Chondrocyte (in vitro differentiated cells): ENCODE data around the gene COX15. TPM values are rescaled to one million over a fixed set of nuclear protein-coding genes. Genes with fewer than 3 reads are reported as not detected.
A peak's percentile ranks its signal among the peaks of the same experiment; 100 is the strongest.

ENCODE experiments used
- DNase-seq: peaks from one replicate; pipeline ENCODE4 v3.0.0; 2021; ENCODE audit warnings: mixed read lengths, low spot score
- H3K27ac Mint-ChIP-seq: one replicate; pipeline ENCODE4 v1.8.0; 2021; ENCODE audit warnings: mild to moderate bottlenecking, moderate library complexity, mixed read lengths; ENCODE audit not compliant: unreplicated experiment
- H3K27me3 Mint-ChIP-seq: 2 replicates; pipeline ENCODE4 v1.8.0; 2021; ENCODE audit warnings: low read depth, mixed read lengths
- H3K36me3 Mint-ChIP-seq: 2 replicates; pipeline ENCODE4 v1.8.0; 2021; ENCODE audit warnings: low read depth, mixed read lengths
- H3K4me1 Mint-ChIP-seq: 2 replicates; pipeline ENCODE4 v1.8.0; 2021; ENCODE audit warnings: low read depth, mild to moderate bottlenecking, mixed read lengths
- H3K4me3 Mint-ChIP-seq: one replicate; pipeline ENCODE4 v1.8.0; 2021; ENCODE audit warnings: mild to moderate bottlenecking, moderate library complexity, mixed read lengths; ENCODE audit not compliant: unreplicated experiment
- H3K9me3 Mint-ChIP-seq: 2 replicates; pipeline ENCODE4 v1.8.0; 2021; ENCODE audit warnings: low read depth, mixed read lengths
- CTCF ChIP-seq: fragments of 200-600 bp; sonication (generic); IDR thresholded peaks from 2 replicates; pipeline ENCODE4 v1.5.0; 2021; ENCODE audit warnings: antibody characterized with exemption, mild to moderate bottlenecking, moderate library complexity
- total RNA-seq: library from RNA; stranded (reverse); gene quantifications from 3 replicates; pipeline ENCODE4 v1.2.1, GENCODE V29; 2021

Gene COX15
- total RNA-seq, 1 donor from 2014 or later, result 21.3 TPM

GRCh38 chr10:99731306-99732032 lies 458 bp downstream of the COX15 start:
- no peak for DNase-seq
- Mint-ChIP-seq H3K4me1 (peaks cover 18% of the 10 kb centered on the region), H3K9me3 (no peaks in the 10 kb centered on the region), H3K27ac (peak overlapping the region; percentile 97), H3K27me3 (no peaks in the 10 kb centered on the region), H3K36me3 (peaks cover 4% of the 10 kb centered on the region), H3K4me3 (peak overlapping the region; percentile 87)
- TF ChIP-seq CTCF, result no peak

GRCh38 chr10:99730026-99730425 lies 1.9 kb downstream of the COX15 start:
- no peak overlapping the region for H3K4me3 Mint-ChIP-seq
- TF ChIP-seq CTCF, result no peak
- no peak overlapping the region for H3K27ac Mint-ChIP-seq
- no peaks in the 10 kb centered on the region for H3K27me3 Mint-ChIP-seq
- no peak for DNase-seq
- H3K9me3 Mint-ChIP-seq, result no peaks in the 10 kb centered on the region
- H3K4me1 Mint-ChIP-seq, result peaks cover 18% of the 10 kb centered on the region
- H3K36me3 Mint-ChIP-seq, result peaks cover 4% of the 10 kb centered on the region

- no peaks in the 10 kb centered on the region for H3K9me3 Mint-ChIP-seq
- peaks cover 33% of the 10 kb centered on the region for H3K36me3 Mint-ChIP-seq
- no peak for TF ChIP-seq CTCF
- no peaks in the 10 kb centered on the region for H3K27me3 Mint-ChIP-seq
- no peak for DNase-seq
- H3K27ac Mint-ChIP-seq, result no peak overlapping the region
- no peaks in the 10 kb centered on the region for H3K4me1 Mint-ChIP-seq
- H3K4me3 Mint-ChIP-seq, result no peak overlapping the region
Measured at GRCh38 chr10:99720387-99720786, 11.5 kb downstream of the COX15 start.

GRCh38 chr10:99714446-99714845 lies 17.5 kb downstream of the COX15 start:
- Mint-ChIP-seq H3K9me3 (no peaks in the 10 kb centered on the region), H3K4me1 (peaks cover 7% of the 10 kb centered on the region), H3K36me3 (peaks cover 37% of the 10 kb centered on the region), H3K4me3 (no peak overlapping the region), H3K27ac (peak overlapping the region; percentile 49), H3K27me3 (no peaks in the 10 kb centered on the region)
- no peak for DNase-seq
- no peak for TF ChIP-seq CTCF

GRCh38 chr10:99711129-99711719 lies 20.7 kb downstream of the COX15 start:
- peaks cover 8% of the 10 kb centered on the region for H3K4me1 Mint-ChIP-seq
- no peak overlapping the region for H3K4me3 Mint-ChIP-seq
- peak overlapping the region; percentile 51 for H3K27ac Mint-ChIP-seq
- peaks cover 30% of the 10 kb centered on the region for H3K36me3 Mint-ChIP-seq
- H3K9me3 Mint-ChIP-seq, result no peaks in the 10 kb centered on the region
- no peak for DNase-seq
- no peaks in the 10 kb centered on the region for H3K27me3 Mint-ChIP-seq
- TF ChIP-seq CTCF, result peak; percentile 79
